ACC112 (cell line): ENCODE results near the gene SEMA6B.
A peak's percentile ranks its signal among the peaks of the same experiment; 100 is the strongest.

Experiments used
- H2AFZ ChIP-seq: fragments of 200-600 bp; sonication (generic); one replicate; pipeline ENCODE4 v1.6.0; 2017; ENCODE audit warnings: antibody characterized with exemption, low read length; ENCODE audit not compliant: unreplicated experiment
- H3K27ac ChIP-seq: fragments of 200-600 bp; sonication (generic); 2 replicates; pipeline ENCODE4 v1.5.1; 2014; ENCODE audit warnings: low read depth, mild to moderate bottlenecking, antibody characterized with exemption, low read length, moderate library complexity
- H3K27me3 ChIP-seq: fragments of 200-600 bp; sonication (generic); 2 replicates; pipeline ENCODE4 v1.6.1; 2014; ENCODE audit warnings: mild to moderate bottlenecking, antibody characterized with exemption, low read length, moderate library complexity, mixed read lengths; ENCODE audit not compliant: insufficient read depth
- H3K36me3 ChIP-seq: fragments of 200-600 bp; sonication (generic); 2 replicates; pipeline ENCODE4 v1.6.1; 2016; ENCODE audit warnings: mild to moderate bottlenecking, antibody characterized with exemption, low read length, moderate library complexity, mixed read lengths; ENCODE audit not compliant: insufficient read depth
- H3K4me1 ChIP-seq: fragments of 200-600 bp; sonication (generic); one replicate; pipeline ENCODE4 v1.6.1; 2016; ENCODE audit warnings: low read length, mixed read lengths; ENCODE audit not compliant: insufficient read depth, unreplicated experiment, control insufficient read depth
- H3K4me3 ChIP-seq: fragments of 200-600 bp; sonication (generic); 2 replicates; pipeline ENCODE4 v1.5.1; 2014; ENCODE audit warnings: mild to moderate bottlenecking, low read depth, low read length
- H3K79me2 ChIP-seq: fragments of 200-600 bp; sonication (generic); one replicate; pipeline ENCODE4 v1.6.0; 2016; ENCODE audit warnings: low read length; ENCODE audit not compliant: control insufficient read depth, unreplicated experiment, insufficient read depth

SEMA6B gene

GRCh38 chr19:4512070-4512469 is 47.4 kb downstream of the SEMA6B start:
- Histone ChIP-seq H3K27ac (no peak overlapping the region), H3K4me1 (no peaks in the 10 kb centered on the region), H3K36me3 (no peaks in the 10 kb centered on the region), H3K79me2 (no peaks in the 10 kb centered on the region), H3K4me3 (no peak overlapping the region), H3K27me3 (no peaks in the 10 kb centered on the region), H2AFZ (no peak overlapping the region)

- Histone ChIP-seq H2AFZ (no peak overlapping the region), H3K79me2 (no peaks in the 10 kb centered on the region), H3K27ac (no peak overlapping the region), H3K27me3 (no peaks in the 10 kb centered on the region), H3K4me3 (no peak overlapping the region), H3K36me3 (no peaks in the 10 kb centered on the region), H3K4me1 (peaks cover 5% of the 10 kb centered on the region)
Observed at GRCh38 chr19:4511300-4512054, 48.0 kb downstream of the SEMA6B start.

GRCh38 chr19:4510435-4511255 is 48.8 kb downstream of the SEMA6B start:
- Histone ChIP-seq H3K4me1 (peaks cover 8% of the 10 kb centered on the region), H3K27ac (no peak overlapping the region), H3K4me3 (no peak overlapping the region), H3K79me2 (no peaks in the 10 kb centered on the region), H3K36me3 (no peaks in the 10 kb centered on the region), H2AFZ (no peak overlapping the region), H3K27me3 (no peaks in the 10 kb centered on the region)

DNA sequence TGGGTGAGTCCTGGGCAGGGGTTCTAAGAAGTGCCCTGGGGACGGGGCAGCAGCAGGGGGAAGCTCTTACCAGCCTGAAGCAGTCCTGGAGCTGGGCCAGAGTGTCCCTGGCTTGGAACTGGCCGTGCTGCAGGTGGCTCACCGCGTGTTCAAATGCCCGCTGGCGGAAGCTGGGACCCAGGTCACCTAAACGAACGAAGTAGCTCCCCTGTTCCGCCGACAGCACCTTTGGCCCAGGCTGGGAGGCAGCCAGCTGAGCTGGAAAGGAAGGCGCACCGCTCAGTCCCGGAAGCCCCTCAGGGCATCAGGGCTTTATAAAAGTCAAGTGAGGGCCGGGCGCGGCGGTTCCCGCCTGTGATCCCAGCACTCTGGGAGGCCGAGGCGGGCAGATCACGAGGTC is 50.8 kb downstream of the SEMA6B start:
- Histone ChIP-seq H3K27ac (no peak overlapping the region), H3K4me1 (peaks cover 8% of the 10 kb centered on the region), H3K4me3 (no peak overlapping the region), H2AFZ (no peak overlapping the region), H3K36me3 (no peaks in the 10 kb centered on the region), H3K27me3 (no peaks in the 10 kb centered on the region), H3K79me2 (no peaks in the 10 kb centered on the region)

GRCh38 chr19:4507804-4508203 is 51.7 kb downstream of the SEMA6B start:
- no peaks in the 10 kb centered on the region for H3K27me3 ChIP-seq
- peaks cover 8% of the 10 kb centered on the region for H3K4me1 ChIP-seq
- no peak overlapping the region for H3K27ac ChIP-seq

GRCh38 chr19:4507150-4507452 is 52.4 kb downstream of the SEMA6B start:
- Histone ChIP-seq H3K27me3 (no peaks in the 10 kb centered on the region), H3K36me3 (no peaks in the 10 kb centered on the region), H3K4me1 (peaks cover 8% of the 10 kb centered on the region), H3K27ac (no peak overlapping the region), H3K79me2 (no peaks in the 10 kb centered on the region), H3K4me3 (no peak overlapping the region), H2AFZ (no peak overlapping the region)

More at GRCh38 chr19:4507804-4508203, 51.7 kb downstream of the SEMA6B start:
- Histone ChIP-seq H3K79me2 (no peaks in the 10 kb centered on the region), H2AFZ (no peak overlapping the region), H3K4me3 (no peak overlapping the region), H3K36me3 (no peaks in the 10 kb centered on the region)

- H3K36me3 ChIP-seq, result no peaks in the 10 kb centered on the region
- H3K4me1 ChIP-seq, result peaks cover 8% of the 10 kb centered on the region
- H3K27ac ChIP-seq, result peak overlapping the region; percentile 26; the same call in 1 of the 2 replicates
- no peak overlapping the region for H2AFZ ChIP-seq
- no peak overlapping the region for H3K4me3 ChIP-seq
- no peaks in the 10 kb centered on the region for H3K79me2 ChIP-seq
- H3K27me3 ChIP-seq, result no peaks in the 10 kb centered on the region
Observed at GRCh38 chr19:4506449-4507149, 52.9 kb downstream of the SEMA6B start.

DNA sequence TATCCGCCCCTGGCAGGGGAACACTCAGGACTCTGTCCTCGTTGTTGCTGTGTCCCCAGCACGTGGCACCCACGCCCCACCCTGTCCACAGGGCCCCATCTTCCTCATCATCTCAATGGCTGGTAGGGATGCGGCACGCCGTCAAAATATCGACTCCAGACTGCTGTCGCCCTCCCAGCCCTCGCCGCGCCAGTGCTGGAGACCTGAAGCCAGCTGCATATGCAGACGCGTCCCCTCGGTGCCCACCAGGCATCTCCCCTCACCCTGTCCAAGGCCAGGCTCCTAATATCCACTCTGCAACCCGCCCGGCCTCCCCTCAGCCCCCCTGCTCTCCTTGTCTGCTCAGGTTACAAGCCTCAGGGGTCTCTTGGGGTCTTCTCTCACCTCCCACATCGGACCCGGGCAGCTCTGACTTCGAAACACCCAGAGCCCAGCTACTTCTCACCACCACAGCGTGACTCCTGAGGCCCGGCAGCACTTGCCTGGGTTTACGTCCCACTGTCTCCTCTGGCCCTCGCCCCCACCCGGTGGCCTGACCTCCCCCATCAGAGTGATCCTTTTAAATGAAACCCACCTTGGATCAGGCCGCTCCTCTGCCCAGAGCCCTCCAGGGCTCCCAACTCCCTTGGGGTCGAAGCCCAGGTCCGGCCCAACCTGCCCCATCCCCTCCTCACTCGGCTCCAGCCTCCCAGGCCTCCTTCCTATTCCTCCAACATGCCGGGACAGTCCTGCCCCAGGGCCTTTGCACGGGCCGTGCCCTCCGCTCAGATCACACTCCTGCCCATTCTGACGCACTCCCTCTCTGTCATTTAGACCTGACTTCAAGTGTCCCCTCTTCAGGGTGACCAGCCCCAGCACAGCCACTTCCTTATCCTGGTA is 53.7 kb downstream of the SEMA6B start:
- H3K27ac ChIP-seq, result no peak overlapping the region
- H3K27me3 ChIP-seq, result no peaks in the 10 kb centered on the region
- H2AFZ ChIP-seq, result no peak overlapping the region
- H3K79me2 ChIP-seq, result no peaks in the 10 kb centered on the region
- H3K4me1 ChIP-seq, result peaks cover 8% of the 10 kb centered on the region
- no peak overlapping the region for H3K4me3 ChIP-seq
- no peaks in the 10 kb centered on the region for H3K36me3 ChIP-seq

DNA sequence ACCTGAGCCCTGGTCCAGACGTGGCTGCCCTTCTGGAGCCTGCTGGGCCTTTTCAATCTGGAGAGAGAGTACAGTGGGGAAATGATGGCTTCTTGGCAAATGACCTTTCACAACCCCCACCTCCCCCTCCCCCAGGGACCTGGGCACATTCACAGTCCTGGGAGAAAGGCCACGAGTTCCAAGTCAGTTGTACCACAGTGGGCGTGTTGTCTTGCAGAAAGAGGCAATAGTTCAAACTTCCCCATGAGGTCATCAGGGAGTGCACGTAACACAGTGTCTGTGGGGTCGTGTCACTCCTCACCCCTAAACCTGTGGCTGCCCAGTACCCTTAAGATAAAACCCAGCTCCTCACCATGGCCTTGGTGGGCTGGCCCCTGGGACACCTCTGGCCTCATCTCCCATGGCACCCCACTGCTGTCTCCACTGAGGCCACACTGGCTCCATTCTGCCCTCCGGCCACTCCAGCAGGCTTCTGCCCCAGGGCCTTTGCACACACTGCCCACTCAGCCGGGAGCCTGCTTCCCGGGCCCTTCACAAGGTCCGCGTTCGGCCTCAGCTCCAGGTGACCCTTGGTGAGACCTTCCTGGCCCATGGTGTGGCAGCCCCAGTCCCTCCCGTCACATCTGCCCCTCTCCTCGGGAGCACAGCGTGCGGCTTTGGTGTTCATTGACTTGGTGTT is 54.5 kb downstream of the SEMA6B start:
- Histone ChIP-seq H3K4me3 (no peak overlapping the region), H3K27ac (no peak overlapping the region), H3K79me2 (no peaks in the 10 kb centered on the region), H3K4me1 (peaks cover 8% of the 10 kb centered on the region), H3K27me3 (no peaks in the 10 kb centered on the region), H3K36me3 (no peaks in the 10 kb centered on the region), H2AFZ (no peak overlapping the region)

- Histone ChIP-seq H3K4me3 (no peak overlapping the region), H3K4me1 (peaks cover 8% of the 10 kb centered on the region), H2AFZ (no peak overlapping the region), H3K79me2 (no peaks in the 10 kb centered on the region), H3K27me3 (no peaks in the 10 kb centered on the region), H3K27ac (no peak overlapping the region), H3K36me3 (no peaks in the 10 kb centered on the region)
Observed at GRCh38 chr19:4504297-4504701, 55.2 kb downstream of the SEMA6B start.
